AML-193 (cell line): ENCODE data around the gene SND1.

ENCODE experiments used
- DNase-seq, 2 experiments: peaks; one replicate each; lab custom pipeline; 2025; lab: John Stamatoyannopoulos, UW

The SND1 gene

DNA sequence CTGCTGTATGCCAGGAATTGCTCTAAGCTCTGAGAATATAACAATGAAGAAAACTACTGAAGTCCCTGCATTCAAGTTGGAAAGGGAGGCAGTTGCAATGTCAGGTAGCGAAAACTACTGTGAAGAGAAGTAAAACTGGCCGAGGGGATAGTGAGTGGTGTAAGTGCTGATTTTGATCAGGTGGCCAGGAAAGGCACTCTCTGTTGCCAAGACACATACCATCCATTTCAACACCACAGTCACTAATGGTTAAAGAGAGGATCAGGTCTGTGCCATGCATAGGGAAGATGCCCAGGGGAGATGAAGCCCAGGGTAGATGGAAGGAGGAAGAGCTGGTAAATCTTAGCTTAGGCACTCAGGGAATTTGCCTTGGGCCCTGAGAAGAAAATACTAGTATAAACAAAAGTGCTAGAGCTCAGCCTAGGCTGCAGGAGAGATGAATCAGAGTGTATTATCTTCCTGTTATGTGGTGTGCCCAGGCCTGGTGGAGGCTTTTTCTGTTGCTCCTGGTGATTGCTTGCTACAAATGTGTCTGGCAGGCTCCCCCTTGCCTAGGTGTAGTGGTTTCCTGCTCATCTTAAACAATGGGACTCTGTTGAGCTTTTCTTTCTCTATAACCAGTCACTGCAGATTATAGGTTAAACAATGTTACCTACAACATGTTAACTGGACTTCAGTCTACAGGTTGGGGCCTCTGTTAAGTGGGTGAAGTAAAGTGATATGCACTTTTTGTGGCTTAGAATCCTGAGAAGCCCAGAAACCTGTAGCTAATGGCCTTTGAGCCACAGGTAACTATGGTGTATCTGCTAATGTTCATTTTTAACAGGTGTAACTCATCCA is 253.7 kb downstream of the SND1 start:
- no peak for DNase-seq

DNA sequence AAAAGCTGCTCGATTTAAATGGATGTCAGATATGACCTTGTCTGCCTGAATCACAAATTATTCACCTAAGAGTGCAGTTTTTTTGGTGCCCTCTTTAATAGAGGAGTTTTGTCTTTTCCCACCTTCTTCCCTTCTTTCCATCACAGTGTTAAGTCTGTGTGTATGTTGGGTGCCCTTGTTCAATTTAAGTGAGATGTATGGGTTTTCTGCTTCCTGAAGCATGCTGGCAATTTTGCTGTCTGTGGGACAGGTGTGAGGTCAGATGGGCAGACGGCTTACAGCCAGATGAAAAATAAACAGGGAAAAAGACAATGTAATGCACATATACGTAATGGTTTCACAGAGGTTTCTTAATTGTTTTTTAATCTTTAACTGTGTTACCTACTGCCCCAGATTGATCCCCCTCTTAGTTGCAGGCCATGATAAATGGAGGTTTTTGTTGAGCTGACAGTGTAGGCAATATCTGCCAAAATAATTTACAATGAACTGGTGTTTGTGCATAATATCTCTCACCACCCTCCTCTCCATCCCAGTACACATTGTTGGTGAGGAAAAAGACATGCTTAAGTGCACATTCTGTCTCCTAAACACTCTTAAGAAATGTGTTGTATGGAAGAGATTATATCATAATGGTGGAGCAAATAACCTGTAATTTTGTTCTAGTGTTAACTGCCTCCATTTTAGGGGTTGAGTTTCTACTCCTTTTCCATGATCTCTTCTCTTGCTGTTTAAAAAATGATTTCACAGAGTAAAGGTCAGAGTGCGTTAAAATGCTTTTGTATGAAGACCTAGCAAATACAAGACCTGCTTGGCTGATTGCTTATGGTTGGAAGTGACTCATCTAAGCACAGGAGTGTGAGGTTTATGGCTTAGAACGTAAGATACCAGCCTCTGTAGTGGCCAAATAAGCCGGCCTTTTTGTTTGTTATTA is 255.4 kb downstream of the SND1 start:
- no peak for DNase-seq

GRCh38 chr7:127908430-127909258 is 256.6 kb downstream of the SND1 start:
- no peak for DNase-seq

- no peak for DNase-seq
Measured at GRCh38 chr7:127909424-127910152, 257.6 kb downstream of the SND1 start.

GRCh38 chr7:127910670-127911069 is 258.7 kb downstream of the SND1 start:
- no peak for DNase-seq

- DNase-seq = no peak
Measured at GRCh38 chr7:127911968-127912511, 260.0 kb downstream of the SND1 start.

DNA sequence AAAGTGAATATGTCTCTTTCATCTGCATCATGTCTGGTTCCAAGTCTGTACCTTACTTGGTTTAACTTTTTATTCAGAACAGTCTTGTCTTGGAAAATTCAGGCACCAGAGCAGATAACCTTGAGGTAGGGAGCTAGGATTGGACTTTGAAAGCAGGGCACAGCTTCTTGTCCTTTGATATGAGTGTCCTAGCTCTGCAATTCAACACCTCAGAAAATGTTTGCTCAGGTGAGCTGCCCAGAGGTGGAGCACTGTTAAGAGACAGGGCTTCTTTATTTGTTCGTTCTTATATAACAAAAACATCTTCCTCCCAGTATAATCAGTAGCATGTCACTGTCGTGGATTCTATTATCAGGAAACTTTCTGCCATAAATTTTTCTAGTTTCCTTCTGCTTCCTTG is 260.9 kb downstream of the SND1 start:
- no peak for DNase-seq

GRCh38 chr7:127913686-127914085 is 261.7 kb downstream of the SND1 start:
- no peak for DNase-seq

- DNase-seq = no peak
Measured at GRCh38 chr7:127914693-127915092, 262.7 kb downstream of the SND1 start.

- DNase-seq = no peak
Measured at GRCh38 chr7:127916735-127917134, 264.7 kb downstream of the SND1 start.

DNA sequence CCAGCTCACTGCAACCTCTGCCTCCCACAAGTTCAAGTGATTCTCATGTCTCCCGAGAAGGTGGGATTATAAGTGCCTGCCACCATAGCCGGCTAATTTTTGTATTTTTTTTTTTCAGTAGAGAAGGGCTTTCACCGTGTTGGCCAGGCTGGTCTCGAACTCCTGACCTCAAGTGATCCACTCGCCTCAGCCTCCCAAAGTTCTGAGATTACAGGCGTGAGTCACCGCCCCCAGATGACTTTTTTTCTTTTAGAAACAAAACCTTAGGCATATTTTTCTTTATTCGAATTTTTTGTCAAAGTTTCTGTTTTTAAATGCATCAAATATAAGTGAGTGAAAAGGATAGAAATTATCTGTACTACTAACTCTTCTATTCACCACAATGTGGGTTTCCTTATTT is 266.1 kb downstream of the SND1 start:
- DNase-seq = no peak

GRCh38 chr7:127920787-127921438 is 268.9 kb downstream of the SND1 start:
- peak in 1 of 2 experiments; percentile 11 for DNase-seq

GRCh38 chr7:127922656-127923055 is 270.7 kb downstream of the SND1 start:
- DNase-seq = no peak

DNA sequence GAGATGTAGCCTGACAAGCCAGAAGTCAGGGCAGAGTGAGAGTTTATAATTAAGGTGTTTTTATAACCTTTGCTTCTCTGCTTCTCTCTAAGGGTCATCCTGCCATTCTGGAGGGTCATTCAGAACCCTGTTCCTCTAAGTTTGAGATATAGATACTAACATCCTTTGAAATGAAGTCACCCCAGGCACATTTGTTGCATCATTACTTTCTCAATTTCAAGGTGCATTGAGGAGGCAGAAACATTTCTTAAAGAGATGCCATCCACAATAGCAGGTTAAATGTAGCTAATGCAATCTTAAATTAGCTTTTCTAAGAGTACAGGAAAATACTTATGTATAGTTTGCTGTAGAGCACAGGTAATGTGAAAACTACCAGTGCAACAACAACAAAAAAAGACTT is 272.9 kb downstream of the SND1 start:
- DNase-seq = no peak

GRCh38 chr7:127927348-127927696 is 275.3 kb downstream of the SND1 start:
- DNase-seq = no peak

GRCh38 chr7:127928222-127928621 is 276.2 kb downstream of the SND1 start:
- DNase-seq = no peak

GRCh38 chr7:127928852-127929251 is 276.9 kb downstream of the SND1 start:
- DNase-seq = no peak

- no peak for DNase-seq
Measured at GRCh38 chr7:127930341-127931328, 278.6 kb downstream of the SND1 start.

GRCh38 chr7:127932076-127932475 is 280.1 kb downstream of the SND1 start:
- DNase-seq = no peak
